ENCODE data around the gene RELT. TPM values are rescaled to one million over a fixed set of nuclear protein-coding genes. Genes with fewer than 3 reads are reported as not detected.

Gene RELT
- total RNA-seq, 2 experiments from 2014 or later = 21.5 to 30.8 TPM

DNA sequence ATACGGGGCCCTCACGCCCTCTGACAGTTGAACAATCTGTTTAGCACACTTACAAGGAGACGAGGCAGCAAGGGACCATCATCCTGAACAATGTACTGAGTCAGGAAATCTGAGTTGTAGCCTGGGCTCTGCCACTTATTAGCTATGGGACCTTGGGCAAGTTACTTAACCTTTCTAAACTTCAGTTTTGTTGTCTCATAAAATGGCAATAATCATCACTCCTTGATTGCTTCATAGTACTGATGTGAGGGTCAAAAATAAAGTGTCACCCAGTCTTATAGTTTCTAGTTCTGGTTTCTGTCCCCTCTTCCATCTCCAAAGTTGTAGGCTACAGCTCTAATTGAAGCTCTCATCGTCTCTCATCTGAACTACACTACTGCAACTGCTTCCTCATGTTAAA lies 46.7 kb downstream of the RELT start:
- intact Hi-C loops (cut with micrococcal nuclease; ENCODE audit: unreplicated experiment) = no loop called here
- TSS peak; percentile 43 for BruUV-seq (replicated peaks)

GRCh38 chr11:73423506-73423905 lies 47.3 kb downstream of the RELT start:
- no peak overlapping the region for H3K4me3 ChIP-seq (ENCODE audit: low read depth, low read length, poor library complexity, severe bottlenecking)
- H2AFZ ChIP-seq (ENCODE audit: low read length) = no peak overlapping the region
- no peaks in the 10 kb centered on the region for H3K79me2 ChIP-seq (ENCODE audit: insufficient read depth, low read depth, low read length)
- ChIA-PET POLR2A (interaction anchor here (0.6 to 0.9 kb wide), 4 partner anchors 13 to 406 kb away, joined by 3 to 4 read pairs (median 3); no protein-coding TSS in a partner anchor), CTCF (ENCODE audit: unreplicated experiment) (interaction anchor here (0.5 to 1.6 kb wide), 2 partner anchors 9 to 88 kb away, joined by 3 to 8 read pairs; no protein-coding TSS in a partner anchor)
- H3K4me2 ChIP-seq (ENCODE audit: low read length) = no peak overlapping the region
- no TSS peak for BruUV-seq (replicated peaks)
- no peaks in the 10 kb centered on the region for H3K9me3 ChIP-seq (ENCODE audit: low read length)
- H3K4me1 ChIP-seq (ENCODE audit: insufficient read depth, low read length, poor library complexity, severe bottlenecking) = no peaks in the 10 kb centered on the region
- TF ChIP-seq EZH2phosphoT487 (IDR thresholded peaks at IDR 0.05; ENCODE audit: borderline replicate concordance, low read depth, low read length) = no peak
- no peak for TF ChIP-seq CTCF (conservative IDR thresholded peaks at IDR 0.05; ENCODE audit: low read length)
- no peaks in the 10 kb centered on the region for H3K36me3 ChIP-seq (ENCODE audit: insufficient read depth, low read length)
- DNase-seq (ENCODE audit: low spot score) = no peak
- H3K27ac ChIP-seq (ENCODE audit: low read depth, low read length, poor library complexity, severe bottlenecking) = no peak overlapping the region
- H4K20me1 ChIP-seq (ENCODE audit: insufficient read depth, low read length) = 0 out of 2 replicates have a peak, but pooled peaks cover 3% of the 10 kb centered on the region
- intact Hi-C loops (cut with micrococcal nuclease; ENCODE audit: unreplicated experiment) = no loop called here
- no peaks in the 10 kb centered on the region for H3K9me2 ChIP-seq (ENCODE audit: insufficient read depth, low read length)

More for the DNA sequence above, 46.7 kb downstream of the RELT start:
- POLR2A ChIA-PET = interaction anchor here (0.5 to 0.6 kb wide), 2 partner anchors 19 to 65 kb away, joined by 3 to 4 read pairs; no protein-coding TSS in a partner anchor
- no peak overlapping the region for H3K27ac ChIP-seq (ENCODE audit: low read depth, low read length, poor library complexity, severe bottlenecking)
- no peak overlapping the region for H3K4me2 ChIP-seq (ENCODE audit: low read length)
- no peak overlapping the region for H2AFZ ChIP-seq (ENCODE audit: low read length)
- H3K79me2 ChIP-seq (ENCODE audit: insufficient read depth, low read depth, low read length) = no peaks in the 10 kb centered on the region
- no peak for DNase-seq (ENCODE audit: low spot score)
- TF ChIP-seq CTCF (conservative IDR thresholded peaks at IDR 0.05; ENCODE audit: low read length) (no peak), EZH2phosphoT487 (IDR thresholded peaks at IDR 0.05; ENCODE audit: borderline replicate concordance, low read depth, low read length) (no peak)
- no peak overlapping the region for H3K4me3 ChIP-seq (ENCODE audit: low read depth, low read length, poor library complexity, severe bottlenecking)
- H3K9me2 ChIP-seq (ENCODE audit: insufficient read depth, low read length) = no peaks in the 10 kb centered on the region
- H3K36me3 ChIP-seq (ENCODE audit: insufficient read depth, low read length) = peaks cover 4% of the 10 kb centered on the region
- H3K4me1 ChIP-seq (ENCODE audit: insufficient read depth, low read length, poor library complexity, severe bottlenecking) = no peaks in the 10 kb centered on the region
- 0 out of 2 replicates have a peak, but pooled peaks cover 3% of the 10 kb centered on the region for H4K20me1 ChIP-seq (ENCODE audit: insufficient read depth, low read length)
- no peaks in the 10 kb centered on the region for H3K9me3 ChIP-seq (ENCODE audit: low read length)
- CTCF ChIA-PET (ENCODE audit: unreplicated experiment) = interaction anchor here (1.6 kb wide), 1 partner anchor 8 kb away, joined by 8 read pairs; no protein-coding TSS in a partner anchor

DNA sequence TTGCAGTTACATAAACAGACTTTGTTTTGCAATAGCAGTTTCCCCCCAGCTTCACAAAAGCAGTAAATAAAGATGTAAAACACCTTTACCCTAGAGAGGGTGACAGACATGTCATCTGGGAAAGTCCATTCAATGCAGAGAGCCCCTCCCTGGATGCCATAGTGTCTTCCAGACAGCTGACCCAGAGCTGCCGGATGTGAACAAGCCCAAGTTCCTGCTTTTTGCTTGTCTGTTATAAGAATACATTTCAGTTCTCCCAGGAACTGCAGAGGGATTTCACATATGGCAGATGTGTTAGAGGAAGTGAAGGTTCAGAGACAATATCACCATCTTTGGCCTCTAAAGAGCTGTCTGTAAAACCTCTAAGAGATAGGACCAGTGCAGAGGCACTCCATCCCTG lies 48.9 kb downstream of the RELT start:
- ChIA-PET CTCF (ENCODE audit: unreplicated experiment) (no interaction called here), POLR2A (interaction anchor here (0.6 to 1.5 kb wide), 2 partner anchors 9 to 494 kb away, joined by 3 to 4 read pairs; no protein-coding TSS in a partner anchor)
- TF ChIP-seq EZH2phosphoT487 (IDR thresholded peaks at IDR 0.05; ENCODE audit: borderline replicate concordance, low read depth, low read length) (no peak), CTCF (conservative IDR thresholded peaks at IDR 0.05; ENCODE audit: low read length) (no peak)
- DNase-seq (ENCODE audit: low spot score) = no peak
- Histone ChIP-seq H3K9me3 (ENCODE audit: low read length) (no peaks in the 10 kb centered on the region), H3K4me3 (ENCODE audit: low read depth, low read length, poor library complexity, severe bottlenecking) (no peak overlapping the region), H3K36me3 (ENCODE audit: insufficient read depth, low read length) (no peaks in the 10 kb centered on the region), H3K4me2 (ENCODE audit: low read length) (no peak overlapping the region), H3K79me2 (ENCODE audit: insufficient read depth, low read depth, low read length) (no peaks in the 10 kb centered on the region), H4K20me1 (ENCODE audit: insufficient read depth, low read length) (0 out of 2 replicates have a peak, but pooled peaks cover 3% of the 10 kb centered on the region), H3K27ac (ENCODE audit: low read depth, low read length, poor library complexity, severe bottlenecking) (no peak overlapping the region), H3K4me1 (ENCODE audit: insufficient read depth, low read length, poor library complexity, severe bottlenecking) (no peaks in the 10 kb centered on the region), H2AFZ (ENCODE audit: low read length) (no peak overlapping the region), H3K9me2 (ENCODE audit: insufficient read depth, low read length) (no peaks in the 10 kb centered on the region)
- no TSS peak for BruUV-seq (replicated peaks)
- intact Hi-C loops (cut with micrococcal nuclease; ENCODE audit: unreplicated experiment) = no loop called here
